Chondrocyte (in vitro differentiated cells): ENCODE data around the gene ANKRD40. TPM values are rescaled to one million over a fixed set of nuclear protein-coding genes. Genes with fewer than 3 reads are reported as not detected.

Experiments used
- DNase-seq: peaks from one replicate; pipeline ENCODE4 v3.0.0; 2021; ENCODE audit warnings: mixed read lengths, low spot score
- H3K27ac Mint-ChIP-seq: one replicate; pipeline ENCODE4 v1.8.0; 2021; ENCODE audit warnings: mild to moderate bottlenecking, moderate library complexity, mixed read lengths; ENCODE audit not compliant: unreplicated experiment
- H3K27me3 Mint-ChIP-seq: 2 replicates; pipeline ENCODE4 v1.8.0; 2021; ENCODE audit warnings: low read depth, mixed read lengths
- H3K36me3 Mint-ChIP-seq: 2 replicates; pipeline ENCODE4 v1.8.0; 2021; ENCODE audit warnings: low read depth, mixed read lengths
- H3K4me1 Mint-ChIP-seq: 2 replicates; pipeline ENCODE4 v1.8.0; 2021; ENCODE audit warnings: low read depth, mild to moderate bottlenecking, mixed read lengths
- H3K4me3 Mint-ChIP-seq: one replicate; pipeline ENCODE4 v1.8.0; 2021; ENCODE audit warnings: mild to moderate bottlenecking, moderate library complexity, mixed read lengths; ENCODE audit not compliant: unreplicated experiment
- H3K9me3 Mint-ChIP-seq: 2 replicates; pipeline ENCODE4 v1.8.0; 2021; ENCODE audit warnings: low read depth, mixed read lengths
- total RNA-seq: library from RNA; stranded (reverse); gene quantifications from 3 replicates; pipeline ENCODE4 v1.2.1, GENCODE V29; 2021
- TF ChIP-seq, protein P1 (sequence below): fragments of 200-600 bp; sonication (generic); IDR thresholded peaks from 2 replicates; pipeline ENCODE4 v1.5.0; 2021; ENCODE audit warnings: antibody characterized with exemption, mild to moderate bottlenecking, moderate library complexity

ANKRD40 gene
- total RNA-seq, 1 donor from 2014 or later: 36.1 TPM

DNA sequence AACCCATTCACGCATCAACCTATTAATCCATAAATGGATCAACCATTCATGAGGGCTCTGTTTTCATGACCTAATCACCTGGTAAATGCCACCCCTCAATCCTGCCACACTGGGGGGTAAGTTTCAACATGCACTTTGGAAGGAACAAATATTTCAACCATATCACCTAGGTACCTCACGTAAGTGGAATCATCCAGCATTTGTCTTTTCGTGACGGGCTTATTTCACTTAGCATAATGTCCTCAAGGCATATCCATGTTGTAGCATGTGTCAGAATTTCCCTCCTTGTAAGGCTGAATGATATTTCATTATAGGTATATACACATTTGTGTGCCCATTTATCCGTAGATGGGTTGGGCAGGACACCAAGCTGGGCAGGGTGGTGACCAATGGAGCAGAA is 35.6 kb downstream of the ANKRD40 start:
- DNase-seq: no peak
- no peak overlapping the region for H3K4me3 Mint-ChIP-seq
- H3K4me1 Mint-ChIP-seq: peaks cover 17% of the 10 kb centered on the region
- TF ChIP-seq, protein P1, sequence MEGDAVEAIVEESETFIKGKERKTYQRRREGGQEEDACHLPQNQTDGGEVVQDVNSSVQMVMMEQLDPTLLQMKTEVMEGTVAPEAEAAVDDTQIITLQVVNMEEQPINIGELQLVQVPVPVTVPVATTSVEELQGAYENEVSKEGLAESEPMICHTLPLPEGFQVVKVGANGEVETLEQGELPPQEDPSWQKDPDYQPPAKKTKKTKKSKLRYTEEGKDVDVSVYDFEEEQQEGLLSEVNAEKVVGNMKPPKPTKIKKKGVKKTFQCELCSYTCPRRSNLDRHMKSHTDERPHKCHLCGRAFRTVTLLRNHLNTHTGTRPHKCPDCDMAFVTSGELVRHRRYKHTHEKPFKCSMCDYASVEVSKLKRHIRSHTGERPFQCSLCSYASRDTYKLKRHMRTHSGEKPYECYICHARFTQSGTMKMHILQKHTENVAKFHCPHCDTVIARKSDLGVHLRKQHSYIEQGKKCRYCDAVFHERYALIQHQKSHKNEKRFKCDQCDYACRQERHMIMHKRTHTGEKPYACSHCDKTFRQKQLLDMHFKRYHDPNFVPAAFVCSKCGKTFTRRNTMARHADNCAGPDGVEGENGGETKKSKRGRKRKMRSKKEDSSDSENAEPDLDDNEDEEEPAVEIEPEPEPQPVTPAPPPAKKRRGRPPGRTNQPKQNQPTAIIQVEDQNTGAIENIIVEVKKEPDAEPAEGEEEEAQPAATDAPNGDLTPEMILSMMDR: no peak
- H3K36me3 Mint-ChIP-seq: no peaks in the 10 kb centered on the region
- no peaks in the 10 kb centered on the region for H3K9me3 Mint-ChIP-seq
- H3K27ac Mint-ChIP-seq: no peak overlapping the region
- no peaks in the 10 kb centered on the region for H3K27me3 Mint-ChIP-seq

DNA sequence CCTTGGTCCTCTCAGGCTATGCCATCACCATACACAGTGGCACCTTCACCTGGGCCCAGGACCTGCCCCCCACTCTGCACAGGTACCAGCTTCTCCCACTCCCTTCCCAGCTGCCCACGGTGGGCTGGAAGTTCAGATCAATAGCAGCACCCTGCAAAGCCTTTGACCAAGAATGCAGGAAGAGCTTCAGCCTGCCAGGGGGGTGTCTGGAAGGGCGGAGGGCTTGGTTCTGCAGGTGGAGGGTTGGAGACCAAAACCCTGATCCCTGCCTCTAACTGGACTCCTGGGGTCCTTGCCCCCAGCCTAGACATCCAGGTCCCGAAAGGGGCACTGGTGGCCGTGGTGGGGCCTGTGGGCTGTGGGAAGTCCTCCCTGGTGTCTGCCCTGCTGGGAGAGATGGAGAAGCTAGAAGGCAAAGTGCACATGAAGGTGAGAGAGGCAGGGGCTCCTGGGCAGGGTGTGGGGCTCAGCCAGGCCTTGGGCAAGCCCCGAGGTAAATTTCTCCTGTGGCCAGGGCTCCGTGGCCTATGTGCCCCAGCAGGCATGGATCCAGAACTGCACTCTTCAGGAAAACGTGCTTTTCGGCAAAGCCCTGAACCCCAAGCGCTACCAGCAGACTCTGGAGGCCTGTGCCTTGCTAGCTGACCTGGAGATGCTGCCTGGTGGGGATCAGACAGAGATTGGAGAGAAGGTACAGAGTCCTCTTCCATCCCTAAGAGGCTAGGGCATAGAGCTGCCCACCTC is 38.7 kb downstream of the ANKRD40 start:
- TF ChIP-seq, protein P1: no peak
- no peak for DNase-seq
- no peak overlapping the region for H3K27ac Mint-ChIP-seq
- no peaks in the 10 kb centered on the region for H3K27me3 Mint-ChIP-seq
- H3K4me3 Mint-ChIP-seq: no peak overlapping the region
- no peaks in the 10 kb centered on the region for H3K9me3 Mint-ChIP-seq
- peaks cover 17% of the 10 kb centered on the region for H3K4me1 Mint-ChIP-seq
- no peaks in the 10 kb centered on the region for H3K36me3 Mint-ChIP-seq

DNA sequence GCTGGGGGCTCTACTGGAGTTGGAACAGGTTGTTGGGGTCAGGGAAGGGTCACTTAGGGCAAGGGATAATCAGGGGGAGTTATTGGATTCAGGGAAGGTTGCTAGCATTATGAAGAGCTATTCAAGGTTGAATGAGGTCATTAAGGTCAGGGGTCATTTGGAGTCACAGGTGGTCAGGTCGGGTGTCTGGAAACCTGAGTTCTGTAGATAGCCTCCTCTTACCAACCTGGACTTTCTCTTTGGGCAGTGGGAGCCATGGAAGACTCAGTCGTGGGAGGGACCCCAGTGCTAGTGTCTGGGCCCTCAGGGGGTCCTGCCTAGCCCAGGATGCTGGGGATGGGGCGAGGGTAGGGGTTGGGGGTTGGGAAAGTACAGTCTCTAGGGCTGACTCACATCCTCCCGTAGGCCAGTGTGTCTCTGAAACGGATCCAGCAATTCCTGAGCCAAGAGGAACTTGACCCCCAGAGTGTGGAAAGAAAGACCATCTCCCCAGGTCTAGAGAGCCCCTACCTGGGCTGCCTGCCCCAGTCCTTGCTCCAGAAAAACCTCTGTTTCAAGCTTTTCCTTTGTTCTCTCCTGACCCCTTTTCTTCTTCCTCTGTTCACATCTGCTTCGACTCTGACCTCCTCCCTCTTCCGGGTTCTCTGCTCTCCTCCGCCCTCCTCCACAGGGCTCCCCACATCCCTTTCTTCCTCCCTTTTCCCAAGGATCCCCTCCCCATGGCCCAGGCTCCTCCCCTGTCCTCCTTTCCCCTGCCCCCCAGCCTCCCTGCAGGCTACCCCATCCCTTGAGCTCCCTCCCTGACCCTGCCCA is 39.5 kb downstream of the ANKRD40 start:
- Mint-ChIP-seq H3K4me1 (peaks cover 17% of the 10 kb centered on the region), H3K4me3 (no peak overlapping the region), H3K27ac (peak overlapping the region; percentile 45), H3K36me3 (no peaks in the 10 kb centered on the region), H3K9me3 (no peaks in the 10 kb centered on the region), H3K27me3 (no peaks in the 10 kb centered on the region)
- no peak for DNase-seq
- TF ChIP-seq, protein P1: no peak

DNA sequence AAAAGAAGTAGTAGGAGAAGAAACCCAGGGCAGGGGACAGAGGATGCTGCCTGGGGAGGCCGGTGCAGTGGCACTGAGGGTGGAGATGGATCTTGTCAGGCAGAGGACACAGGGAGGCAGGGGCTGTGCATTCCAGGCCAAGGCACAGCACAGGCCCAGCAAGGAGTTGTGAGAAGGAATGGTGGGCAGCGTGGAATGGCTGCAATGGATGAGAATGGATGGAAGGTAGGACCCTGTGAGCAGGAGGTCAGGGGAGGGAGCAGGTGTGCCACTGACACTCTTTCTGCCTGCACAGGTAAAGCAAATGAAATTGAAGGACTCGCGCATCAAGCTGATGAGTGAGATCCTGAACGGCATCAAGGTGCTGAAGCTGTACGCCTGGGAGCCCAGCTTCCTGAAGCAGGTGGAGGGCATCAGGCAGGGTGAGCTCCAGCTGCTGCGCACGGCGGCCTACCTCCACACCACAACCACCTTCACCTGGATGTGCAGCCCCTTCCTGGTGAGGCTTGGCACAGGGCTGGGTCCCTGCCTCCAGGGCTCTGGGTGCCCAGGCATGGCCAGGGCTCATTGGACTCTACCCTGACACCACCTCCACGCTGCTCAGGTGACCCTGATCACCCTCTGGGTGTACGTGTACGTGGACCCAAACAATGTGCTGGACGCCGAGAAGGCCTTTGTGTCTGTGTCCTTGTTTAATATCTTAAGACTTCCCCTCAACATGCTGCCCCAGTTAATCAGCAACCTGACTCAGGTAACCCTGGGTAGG is 40.3 kb downstream of the ANKRD40 start:
- Mint-ChIP-seq H3K4me1 (peaks cover 17% of the 10 kb centered on the region), H3K27me3 (no peaks in the 10 kb centered on the region), H3K36me3 (no peaks in the 10 kb centered on the region), H3K4me3 (no peak overlapping the region), H3K9me3 (no peaks in the 10 kb centered on the region), H3K27ac (no peak overlapping the region)
- no peak for DNase-seq
- TF ChIP-seq, protein P1: no peak

DNA sequence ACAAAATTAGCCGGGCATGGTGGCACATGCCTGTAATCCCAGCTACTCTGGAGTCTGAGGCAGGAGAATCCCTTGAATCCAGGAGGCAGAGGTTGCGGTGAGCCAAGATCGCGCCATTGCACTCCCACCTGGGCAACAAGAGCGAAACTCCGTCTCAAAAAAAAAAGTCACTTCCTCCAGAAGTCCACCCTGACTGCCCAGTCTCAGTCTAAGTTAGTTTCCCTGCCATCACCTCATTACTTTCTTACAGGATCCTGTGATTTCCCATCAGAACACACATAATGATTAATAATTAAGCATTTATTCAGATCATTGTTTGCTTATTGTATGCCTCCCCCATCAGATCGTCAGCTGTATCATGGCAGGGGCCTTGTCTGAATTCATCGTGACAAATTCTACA is 41.4 kb downstream of the ANKRD40 start:
- no peak overlapping the region for H3K4me3 Mint-ChIP-seq
- no peak for DNase-seq
- no peaks in the 10 kb centered on the region for H3K27me3 Mint-ChIP-seq
- TF ChIP-seq, protein P1: no peak
- no peaks in the 10 kb centered on the region for H3K9me3 Mint-ChIP-seq
- peaks cover 28% of the 10 kb centered on the region for H3K4me1 Mint-ChIP-seq
- no peak overlapping the region for H3K27ac Mint-ChIP-seq
- H3K36me3 Mint-ChIP-seq: no peaks in the 10 kb centered on the region
